ENCODE results near the gene HDGFL2. TPM values are rescaled to one million over a fixed set of nuclear protein-coding genes. Genes with fewer than 3 reads are reported as not detected.

HDGFL2 gene
- total RNA-seq, 1 donor: 60.9 TPM

GRCh38 chr19:4430760-4431159, 41.3 kb upstream of the HDGFL2 start:
- DNase-seq (ENCODE audit: low read depth): no peak

GRCh38 chr19:4431296-4431695, 40.8 kb upstream of the HDGFL2 start:
- no peak for DNase-seq (ENCODE audit: low read depth)
- no peak for TF ChIP-seq CTCF (IDR thresholded peaks at IDR 0.05; ENCODE audit: insufficient read depth, low read depth, low read length)
- no peak overlapping the region for H3K4me3 ChIP-seq (ENCODE audit: low read depth, low read length)

More at GRCh38 chr19:4430760-4431159, 41.3 kb upstream of the HDGFL2 start:
- no peak overlapping the region for H3K4me3 ChIP-seq (ENCODE audit: low read depth, low read length)
- no peak for TF ChIP-seq CTCF (IDR thresholded peaks at IDR 0.05; ENCODE audit: insufficient read depth, low read depth, low read length)

- no peak overlapping the region for H3K4me3 ChIP-seq (ENCODE audit: low read depth, low read length)
- DNase-seq (ENCODE audit: low read depth): no peak
- no peak for TF ChIP-seq CTCF (IDR thresholded peaks at IDR 0.05; ENCODE audit: insufficient read depth, low read depth, low read length)
These were observed 40.1 kb upstream of the HDGFL2 start for GRCh38 chr19:4431808-4432674.

GRCh38 chr19:4432918-4433506, 39.1 kb upstream of the HDGFL2 start:
- no peak for TF ChIP-seq CTCF (IDR thresholded peaks at IDR 0.05; ENCODE audit: insufficient read depth, low read depth, low read length)
- H3K4me3 ChIP-seq (ENCODE audit: low read depth, low read length): no peak overlapping the region
- DNase-seq (ENCODE audit: low read depth): no peak

- DNase-seq (ENCODE audit: low read depth): no peak
- TF ChIP-seq CTCF (IDR thresholded peaks at IDR 0.05; ENCODE audit: insufficient read depth, low read depth, low read length): no peak
- H3K4me3 ChIP-seq (ENCODE audit: low read depth, low read length): no peak overlapping the region
These were observed 37.7 kb upstream of the HDGFL2 start for GRCh38 chr19:4434391-4434790.

GRCh38 chr19:4436231-4436630, 35.9 kb upstream of the HDGFL2 start:
- TF ChIP-seq CTCF (IDR thresholded peaks at IDR 0.05; ENCODE audit: insufficient read depth, low read depth, low read length): no peak
- no peak for DNase-seq (ENCODE audit: low read depth)
- no peak overlapping the region for H3K4me3 ChIP-seq (ENCODE audit: low read depth, low read length)

Measured in fibroblast of villous mesenchyme (primary cell).